Inflammatory macrophage (primary cell): Measurements from ENCODE around the gene SPRR2A.
"Not testable (repeated sequence)": the region's sequence is repeated elsewhere in the genome, so short reads cannot be mapped to it uniquely, and the experiment has no call there.

Source experiments
- DNase-seq, 2 donors: peaks; one replicate each; pipeline ENCODE4 v3.0.0-alpha.2; 2020 to 2022
- total RNA-seq, 18 experiments: gene quantifications; one replicate each; lab custom pipeline; 2026; ENCODE audit warnings: mixed read lengths in 6 of 18, inconsistent platforms in 2 of 18; lab: John Stamatoyannopoulos, UW

The SPRR2A gene
- 0 to 0.07 (median 0) reads per million in 18 experiments for total RNA-seq

GRCh38 chr1:153057375-153057774 lies at the start of gene SPRR2A:
SPRR2A (minus strand) TSS chr1:153057512; CDS start chr1:153056735, 777 bp downstream.
- no peak for DNase-seq

GRCh38 chr1:153100245-153100644 lies 42.9 kb upstream of the SPRR2A start:
- no peak for DNase-seq

DNA sequence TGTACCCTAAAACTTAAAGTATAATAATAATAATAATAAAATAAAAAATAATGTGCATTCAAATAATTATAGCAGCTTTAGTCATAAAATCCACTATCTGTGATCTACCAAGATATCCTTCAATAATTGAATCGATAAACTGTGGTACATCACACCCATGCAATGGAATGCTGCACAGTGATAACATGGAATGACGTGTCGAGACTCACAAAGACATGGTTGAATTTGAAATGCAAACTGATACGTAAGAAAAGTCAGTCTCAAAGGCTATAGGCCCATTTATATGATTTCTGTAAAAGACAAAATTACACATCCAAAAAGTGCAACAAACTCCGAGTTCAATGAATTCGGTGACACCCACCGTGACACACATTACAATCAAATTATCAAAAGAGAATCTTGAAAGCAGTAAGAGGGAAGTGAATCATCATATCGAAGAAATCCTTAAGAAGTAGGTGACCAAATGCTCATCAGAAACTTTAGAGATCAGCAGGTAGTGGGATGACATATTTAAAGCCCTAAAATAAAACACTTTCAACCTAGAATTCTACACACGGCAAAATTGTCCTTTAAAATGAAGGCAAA lies 42.2 kb upstream of the SPRR2A start:
- DNase-seq, result no peak

- no peak for DNase-seq
Observed at GRCh38 chr1:153095764-153096163, 38.5 kb upstream of the SPRR2A start.

GRCh38 chr1:153094426-153094825 lies 37.1 kb upstream of the SPRR2A start, which contains the start of gene SPRR2E:
SPRR2E (minus strand) TSS chr1:153094526; CDS start chr1:153093751, 775 bp downstream.
- no peak for DNase-seq

DNA sequence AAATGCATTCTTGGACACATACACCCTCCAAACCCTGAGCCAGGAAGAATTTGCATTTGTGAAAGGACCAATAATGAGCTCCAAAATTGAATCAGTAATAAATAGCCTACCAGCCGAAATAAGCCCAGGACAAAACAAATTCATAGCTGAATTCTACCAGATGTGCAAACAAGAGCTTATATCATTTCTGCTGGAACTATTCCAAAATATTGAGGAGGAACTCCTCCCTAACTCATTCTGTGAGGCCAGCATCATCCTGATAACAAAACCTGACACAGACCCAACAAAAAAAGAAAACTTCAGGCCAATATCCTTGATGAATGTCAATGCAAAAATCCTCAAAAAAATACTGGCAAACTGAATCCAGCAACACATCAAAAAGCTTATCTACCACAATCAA lies 30.3 kb upstream of the SPRR2A start:
- DNase-seq, result no peak

- DNase-seq, result no peak
Observed at GRCh38 chr1:153081736-153082135, 24.4 kb upstream of the SPRR2A start.

- DNase-seq, result no peak
Observed at GRCh38 chr1:153072806-153073726, 15.8 kb upstream of the SPRR2A start.

DNA sequence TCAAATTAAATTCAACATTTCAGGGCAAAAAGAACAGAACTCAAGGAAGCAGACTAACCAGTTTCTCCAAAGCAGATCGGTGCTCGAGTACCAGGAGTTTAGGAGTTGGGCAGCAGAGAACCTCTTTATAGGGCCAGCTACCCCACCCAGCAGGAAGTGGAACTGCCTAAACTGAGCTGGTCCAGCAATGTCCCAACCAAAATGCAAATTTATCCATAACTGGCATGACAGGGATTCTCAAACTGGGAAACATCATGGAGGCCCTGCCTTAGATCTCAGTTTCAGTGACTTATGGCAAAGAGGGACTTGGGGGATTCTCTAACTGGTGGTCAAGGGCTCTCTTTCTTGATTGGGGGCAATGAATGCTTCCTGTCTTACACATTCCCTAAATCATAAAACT lies 14.2 kb upstream of the SPRR2A start, which contains the start of gene SPRR2B:
Gene SPRR2B (minus strand): TSS at position 101 of the 400 bp plus-strand sequence. CDS start 772 bp downstream, outside the sequence.
- no peak for DNase-seq

DNA sequence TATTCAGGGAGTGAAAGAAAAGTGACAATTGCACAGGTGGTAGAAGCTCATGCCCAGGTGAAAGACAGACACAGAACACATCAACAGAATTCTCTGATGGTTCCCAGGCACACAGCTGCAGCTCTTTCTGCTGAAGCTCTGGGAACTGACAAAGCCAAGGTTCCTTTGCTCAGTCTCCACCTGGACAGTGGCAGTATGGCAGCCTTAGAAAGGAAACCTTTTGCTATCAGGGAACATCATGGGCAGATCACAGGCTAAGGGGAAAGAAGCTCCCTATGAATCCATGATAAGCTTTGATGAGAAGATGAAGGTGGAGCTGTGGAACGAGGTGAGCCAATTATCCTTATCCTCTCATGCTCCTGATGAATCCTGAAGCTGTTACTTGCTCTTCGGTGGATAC lies 12.9 kb upstream of the SPRR2A start:
- DNase-seq, result no peak

DNA sequence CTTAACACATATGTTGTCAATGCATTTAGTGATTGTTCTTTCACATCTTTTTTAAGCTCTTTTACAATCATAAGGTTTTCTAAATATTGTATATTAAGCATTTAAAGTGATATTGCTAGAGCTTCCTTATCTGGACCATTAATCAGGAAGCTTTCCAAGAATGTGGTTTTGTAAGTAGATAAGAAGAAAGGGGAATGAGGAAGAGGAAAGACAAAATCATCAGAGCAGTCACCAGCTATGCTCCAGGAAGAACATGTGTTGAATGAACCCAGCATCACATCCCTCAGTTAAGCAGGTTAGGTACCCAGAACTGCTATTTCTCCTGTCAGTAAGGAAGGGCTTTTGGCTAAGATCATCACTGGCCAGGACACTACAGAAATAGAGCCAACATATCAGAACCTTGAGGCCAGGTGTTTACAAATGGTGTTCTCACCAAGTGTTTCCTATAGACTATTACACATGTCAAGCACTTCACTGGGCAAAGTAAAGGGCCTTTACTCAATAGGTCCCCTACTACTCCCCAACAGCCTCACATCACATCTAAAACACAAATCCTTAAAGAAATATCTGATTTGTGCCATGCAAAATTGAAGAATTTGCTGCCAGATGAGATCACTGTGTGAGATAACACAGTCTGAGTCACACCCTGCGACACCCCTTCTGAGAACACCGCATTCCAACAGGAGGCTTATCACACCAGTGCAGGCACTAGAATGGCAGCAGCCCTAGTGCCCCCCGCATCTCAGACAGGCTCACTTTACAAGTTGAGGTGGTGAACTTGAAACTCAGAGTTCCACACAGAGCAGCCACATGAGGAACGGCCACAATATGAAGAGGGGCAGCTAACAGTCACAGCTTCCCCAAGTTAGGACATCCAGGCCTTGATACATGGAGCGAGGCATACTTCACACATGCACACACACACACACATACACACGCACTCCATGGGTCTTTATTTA lies 1.8 kb upstream of the SPRR2A start:
- no peak for DNase-seq

DNA sequence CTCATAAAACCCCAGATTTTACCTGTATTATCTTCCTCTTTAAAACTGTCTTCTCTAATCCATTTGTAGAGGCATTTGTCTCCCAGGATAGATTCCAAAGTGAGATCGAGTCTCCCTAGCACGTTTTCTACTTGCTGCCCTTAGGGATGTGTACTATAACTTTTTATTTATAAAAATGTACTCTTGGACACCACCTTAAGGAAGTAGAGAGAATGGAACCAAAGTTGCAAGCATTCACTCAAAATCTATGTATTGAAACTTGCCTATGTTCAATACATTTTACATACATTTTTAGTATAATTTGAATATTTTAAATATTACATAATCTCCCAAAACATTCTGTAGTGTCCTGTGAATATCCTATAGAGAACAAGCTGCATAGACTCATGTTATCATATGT lies 842 bp upstream of the SPRR2A start:
- no peak for DNase-seq

DNA sequence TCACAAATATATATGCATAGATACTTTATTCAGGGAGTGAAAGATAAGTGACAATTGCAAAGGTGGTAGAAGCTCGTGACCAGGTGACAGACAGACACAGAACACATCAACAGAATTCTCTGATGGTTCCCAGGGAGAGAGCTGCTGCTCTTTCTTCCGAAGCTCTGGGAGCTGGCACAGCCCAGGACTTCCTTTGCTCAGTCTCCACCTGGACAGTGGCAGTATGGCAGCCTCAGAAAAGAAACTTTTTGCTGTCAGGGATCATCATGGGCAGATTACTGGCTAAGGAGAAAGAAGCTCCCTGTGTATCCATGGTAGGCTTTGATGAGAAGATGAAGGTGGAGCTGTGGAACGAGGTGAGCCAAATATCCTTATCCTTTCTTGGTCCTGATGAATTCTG lies 1.2 kb downstream of the SPRR2A start:
- DNase-seq, result not testable (repeated sequence)

DNA sequence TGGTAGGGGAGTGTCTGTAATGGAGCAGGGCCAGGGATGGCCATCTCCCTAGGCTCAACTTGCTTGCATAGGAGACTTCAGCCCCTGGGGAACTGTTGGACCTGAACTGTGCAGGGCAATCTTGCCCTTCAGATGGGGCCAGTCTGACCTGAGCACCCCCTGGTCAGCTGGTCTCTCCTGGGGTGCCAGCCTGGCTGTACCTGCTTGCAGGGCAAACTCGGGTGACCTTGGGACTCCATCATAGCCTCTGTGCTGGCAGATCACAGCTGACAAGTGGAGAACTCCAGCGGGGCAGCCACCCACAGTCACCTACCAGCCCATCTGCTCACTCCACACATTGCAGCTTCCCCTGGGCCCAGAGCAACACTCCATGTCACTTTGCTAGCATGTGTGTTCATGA lies 8.1 kb downstream of the SPRR2A start:
- DNase-seq, result no peak

DNA sequence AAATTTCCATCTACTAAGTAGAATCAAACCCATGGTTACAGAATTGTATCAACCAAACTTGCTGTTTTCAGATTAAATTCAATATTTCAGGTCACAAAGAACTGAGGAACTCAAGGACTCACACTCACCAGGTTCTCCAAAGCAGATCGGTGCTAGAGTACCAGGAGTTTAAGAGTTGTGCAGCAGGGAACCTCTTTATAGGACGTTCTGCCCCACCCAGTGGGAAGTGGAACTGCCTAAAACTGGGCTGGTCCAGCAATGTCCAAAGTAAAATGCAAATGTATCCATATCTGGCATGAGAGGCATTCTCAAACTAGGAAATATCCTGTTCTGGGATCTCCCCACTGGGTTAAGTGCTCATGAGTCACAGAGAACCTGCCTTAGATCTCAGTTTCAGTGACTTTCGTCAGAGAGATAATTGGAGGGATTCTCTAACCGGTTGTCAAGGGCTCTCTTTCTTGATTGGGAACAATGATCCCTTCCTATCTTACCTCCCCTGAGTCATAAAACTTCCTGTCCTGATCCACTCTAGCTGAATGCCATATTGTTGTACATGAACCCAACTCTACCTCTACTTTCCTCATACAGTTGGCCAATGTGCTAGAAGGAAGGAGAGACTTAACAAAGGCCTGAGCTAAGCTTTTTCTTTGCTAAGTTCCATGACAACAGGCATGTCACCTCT lies 16.2 kb downstream of the SPRR2A start, which contains the start of gene SPRR2D:
Gene SPRR2D (minus strand): TSS at position 171 of the 682 bp plus-strand sequence. CDS start 774 bp downstream, outside the sequence.
- no peak for DNase-seq

DNA sequence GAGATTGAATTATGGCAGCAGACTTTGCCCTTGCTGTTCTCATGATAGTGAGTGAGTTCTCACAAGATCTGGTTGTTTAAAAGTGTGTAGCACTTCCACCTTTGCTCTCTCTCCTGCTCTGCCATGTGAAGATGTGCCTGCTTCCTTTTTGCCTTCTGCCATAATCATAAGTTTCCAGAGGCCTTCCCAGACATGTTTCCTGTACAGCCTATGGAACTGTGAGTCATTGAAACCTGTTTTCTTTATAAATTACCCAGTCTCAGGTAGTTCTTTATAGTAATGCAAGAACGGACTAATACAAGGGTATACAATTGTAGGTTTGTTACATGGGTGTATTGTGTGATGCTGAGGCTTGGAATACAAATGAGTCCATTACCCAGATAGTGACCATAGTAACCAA lies 22.1 kb downstream of the SPRR2A start:
- no peak for DNase-seq

- peak; percentile 9 to 15 for DNase-seq
Observed at GRCh38 chr1:153032677-153033308, 24.5 kb downstream of the SPRR2A start.

- no peak for DNase-seq
Observed at GRCh38 chr1:153032073-153032472, 25.2 kb downstream of the SPRR2A start.

- DNase-seq, result no peak
Observed at GRCh38 chr1:153030895-153031294, 26.4 kb downstream of the SPRR2A start, which contains the start of gene SPRR1B. SPRR1B (plus strand) TSS chr1:153031203; CDS start chr1:153032346, 1,143 bp downstream.

DNA sequence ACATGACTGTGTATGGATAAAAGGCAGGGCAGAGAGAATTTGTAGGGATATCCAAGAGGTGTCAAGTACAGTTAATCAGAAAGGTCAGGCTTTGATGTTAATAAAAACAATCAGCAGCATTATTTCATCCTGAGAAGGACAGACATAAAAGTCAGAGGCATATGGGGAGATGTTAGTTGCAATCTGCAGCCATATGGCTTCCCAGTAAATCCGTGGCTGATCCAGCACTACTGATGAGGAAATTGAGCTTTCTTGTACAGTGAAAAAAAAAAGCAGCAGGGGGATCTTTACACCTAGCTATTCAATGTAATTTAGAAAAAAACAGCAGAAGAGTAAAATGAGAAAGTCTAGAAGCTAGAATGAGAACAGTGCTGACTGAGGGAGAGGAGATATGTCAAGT lies 28.5 kb downstream of the SPRR2A start:
- DNase-seq, result no peak

GRCh38 chr1:153025797-153026196 lies 31.5 kb downstream of the SPRR2A start:
- no peak for DNase-seq
